HCT116 (cell line): ENCODE results near the gene ARL5C.
A peak's percentile ranks its signal among the peaks of the same experiment; 100 is the strongest.

Experiments used
- CTCF ChIP-seq, 3 experiments: fragments of 200-600 bp in 1 of 3; sonication (generic) in 1 of 3; IDR thresholded peaks in 2 of 3; conservative IDR thresholded peaks in 1 of 3; 2 replicates each; pipeline ENCODE4 v1.5.1; 2012 to 2017; ENCODE audit warnings: low read depth in 2 of 3, low read length in 2 of 3, antibody characterized with exemption in 1 of 3, borderline replicate concordance in 1 of 3, control low read depth in 1 of 3, mild to moderate bottlenecking in 1 of 3, mixed read lengths in 1 of 3, mixed run types in 1 of 3, moderate library complexity in 1 of 3; ENCODE audit not compliant: insufficient read depth in 1 of 3
- ELF1 ChIP-seq: IDR thresholded peaks from 2 replicates; pipeline ENCODE4 v1.6.1; 2012; ENCODE audit warnings: low read depth, borderline replicate concordance
- EZH2 ChIP-seq: fragments of 200-600 bp; sonication (generic); IDR thresholded peaks from 2 replicates; pipeline ENCODE4 v1.6.1; 2017; ENCODE audit warnings: antibody characterized with exemption, mixed run types
- EZH2phosphoT487 ChIP-seq: fragments of 200-600 bp; IDR thresholded peaks from 2 replicates; pipeline ENCODE4 v1.6.1; 2018; ENCODE audit warnings: antibody characterized with exemption, borderline replicate concordance
- POLR2AphosphoS5 ChIP-seq: IDR thresholded peaks from 2 replicates; pipeline ENCODE4 v1.6.1; 2011; ENCODE audit warnings: mild to moderate bottlenecking, low read depth, low read length, moderate library complexity
- REST ChIP-seq: IDR thresholded peaks from 2 replicates; pipeline ENCODE4 v1.6.1; 2012; ENCODE audit warnings: low read depth
- ZFX ChIP-seq: fragments of 450-650 bp; IDR thresholded peaks from 2 replicates; pipeline ENCODE4 v1.6.1; 2017

GRCh38 chr17:39199820-39200069 lies 33.8 kb upstream of the ARL5C start:
- TF ChIP-seq CTCF (IDR thresholded peaks at IDR 0.05 in 2 of 3, conservative IDR thresholded peaks at IDR 0.05 in 1 of 3; ENCODE audit: borderline replicate concordance in 1 of 3, insufficient read depth in 1 of 3, low read depth in 2 of 3, low read length in 2 of 3) (no peak), POLR2AphosphoS5 (peak; percentile 77), EZH2phosphoT487 (no peak), EZH2 (no peak), REST (no peak), ELF1 (no peak; the same call in 1 of the 2 replicates), ZFX (no peak)
